Measurements from ENCODE around the gene DACH2. TPM values are rescaled to one million over a fixed set of nuclear protein-coding genes. Genes with fewer than 3 reads are reported as not detected.

Gene DACH2
- total RNA-seq, 1 experiment from 2014 or later = 1.0 TPM

DNA sequence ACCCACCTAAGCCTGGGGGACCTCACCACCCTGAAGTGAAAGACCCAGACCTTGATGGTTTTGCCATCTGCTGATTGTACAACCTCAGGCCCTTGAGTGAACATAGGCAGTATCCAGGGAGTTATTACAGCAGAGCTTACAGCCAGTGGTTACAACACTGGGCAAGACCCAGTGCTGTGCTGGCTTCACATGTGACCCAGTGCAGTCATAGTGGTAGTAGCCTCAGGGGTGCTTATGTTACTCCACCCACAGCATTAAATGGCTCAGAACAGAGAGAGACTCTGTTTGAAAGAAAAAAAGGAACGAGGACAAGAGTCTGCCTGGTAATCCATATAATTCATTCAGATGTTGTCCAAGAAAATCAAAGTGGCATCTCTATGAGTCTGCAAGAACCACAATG is 45.2 kb upstream of the DACH2 start:
- no peak for DNase-seq
- Histone ChIP-seq H2BK12ac (ENCODE audit: insufficient read length, low read depth, low read length) (no peak overlapping the region), H3K56ac (ENCODE audit: insufficient read length, low read depth, low read length) (no peak overlapping the region), H3K23me2 (ENCODE audit: insufficient read length, low read depth, low read length, poor library complexity, severe bottlenecking) (no peaks in the 10 kb centered on the region), H2BK20ac (ENCODE audit: low read depth, low read length, poor library complexity, severe bottlenecking) (no peak overlapping the region), H3K23ac (ENCODE audit: insufficient read length, low read depth, low read length) (no peak overlapping the region), H3K4me2 (ENCODE audit: insufficient read depth, insufficient read length, low read length) (no peak overlapping the region), H3K4ac (ENCODE audit: low read depth, low read length) (no peak overlapping the region), H3K14ac (ENCODE audit: insufficient read depth, low read length) (no peak overlapping the region), H4K5ac (ENCODE audit: insufficient read length, low read depth, low read length) (no peak overlapping the region), H3K79me2 (ENCODE audit: insufficient read depth, low read length) (no peaks in the 10 kb centered on the region), H3K9ac (ENCODE audit: extremely low read depth, insufficient read length, low read length) (no peak overlapping the region), H4K8ac (replicated peaks; ENCODE audit: insufficient read length, low read depth, low read length) (no peak overlapping the region), H3K27me3 (ENCODE audit: insufficient read depth, low read length) (no peaks in the 10 kb centered on the region), H2AFZ (ENCODE audit: low read length) (no peak overlapping the region), H4K91ac (ENCODE audit: insufficient read length, low read depth, low read length) (no peak overlapping the region), H3K79me1 (ENCODE audit: insufficient read depth, low read depth, low read length, poor library complexity, severe bottlenecking) (no peaks in the 10 kb centered on the region), H2BK15ac (ENCODE audit: low read depth, low read length) (no peak overlapping the region), H2BK120ac (ENCODE audit: low read depth, low read length, poor library complexity, severe bottlenecking) (no peak overlapping the region), H3K18ac (ENCODE audit: insufficient read length, low read depth, low read length) (no peak overlapping the region), H4K20me1 (ENCODE audit: control insufficient read depth, insufficient read depth, insufficient read length) (no peaks in the 10 kb centered on the region), H3T11ph (ENCODE audit: low read length) (no peak overlapping the region), H2AK5ac (ENCODE audit: insufficient read length, low read length) (no peak overlapping the region), H3K9me3 (ENCODE audit: control insufficient read depth, low read depth, low read length) (peaks cover 10% of the 10 kb centered on the region), H2BK5ac (ENCODE audit: insufficient read length, low read length) (no peak overlapping the region), H3K4me1 (ENCODE audit: insufficient read depth, low read length) (no peaks in the 10 kb centered on the region), H3K27ac (ENCODE audit: insufficient read length, low read depth, low read length) (no peak overlapping the region)
- peaks cover 14 to 39% of the 10 kb centered on the region in 2 experiments; a peak in 4 of 5 replicates for H3K9me3 Mint-ChIP-seq
- H3K4me1 Mint-ChIP-seq = peaks cover 3 to 4% of the 10 kb centered on the region in 2 experiments; a peak in 3 of 4 replicates
- no CpG with 5 or more reads among the region's 1 CpG for WGBS (ENCODE audit: extremely low coverage, insufficient read length, low lambda C conversion rate)
- no peak overlapping the region for H3K27ac Mint-ChIP-seq
- peaks cover 3 to 9% (median 8%) of the 10 kb centered on the region in 3 experiments; a peak in 4 of 7 replicates for H3K36me3 Mint-ChIP-seq (ENCODE audit: insufficient read depth in 1 of 3, low read depth in 3 of 3)
- TF ChIP-seq CTCF (conservative IDR thresholded peaks at IDR 0.05) = no peak
- H3K4me3 Mint-ChIP-seq = no peak overlapping the region
- H3K27me3 Mint-ChIP-seq (ENCODE audit: low read depth) = no peaks in the 10 kb centered on the region
